Epithelial cell of proximal tubule (primary cell): ENCODE measurements around the gene CTNND2. TPM values are rescaled to one million over a fixed set of nuclear protein-coding genes. Genes with fewer than 3 reads are reported as not detected.

Experiments used
- DNase-seq: peaks from one replicate; pipeline ENCODE4 v3.0.0-alpha.2; 2011; ENCODE audit warnings: low read depth
- H3K4me3 ChIP-seq: 2 replicates; pipeline ENCODE4 v1.5.1; 2011; ENCODE audit warnings: low read depth, mild to moderate bottlenecking, low read length
- CTCF ChIP-seq: conservative IDR thresholded peaks from 2 replicates; pipeline ENCODE4 v1.5.1; 2012; ENCODE audit warnings: low read depth, mild to moderate bottlenecking, low read length
- total RNA-seq: library from RNA; depleted of rRNA; stranded (reverse); fragments of >200 nt; gene quantifications from 2 replicates; pipeline ENCODE4 v1.2.3, GENCODE V29; 2015

The CTNND2 gene
- total RNA-seq, 1 donor from 2014 or later = 0.12 TPM

GRCh38 chr5:11692636-11693035 is 211.6 kb downstream of the CTNND2 start:
- H3K4me3 ChIP-seq = no peak overlapping the region
- no peak for DNase-seq
- TF ChIP-seq CTCF = no peak

GRCh38 chr5:11687498-11687897 is 216.7 kb downstream of the CTNND2 start:
- H3K4me3 ChIP-seq = no peak overlapping the region
- TF ChIP-seq CTCF = no peak
- DNase-seq = no peak

GRCh38 chr5:11684607-11685006 is 219.6 kb downstream of the CTNND2 start:
- no peak for DNase-seq
- no peak overlapping the region for H3K4me3 ChIP-seq
- TF ChIP-seq CTCF = no peak

- DNase-seq = no peak
- TF ChIP-seq CTCF = no peak
Measured at GRCh38 chr5:11683666-11684065, 220.6 kb downstream of the CTNND2 start.

GRCh38 chr5:11681796-11682195 is 222.4 kb downstream of the CTNND2 start:
- TF ChIP-seq CTCF = no peak
- no peak for DNase-seq
- H3K4me3 ChIP-seq = no peak overlapping the region

More at GRCh38 chr5:11683666-11684065, 220.6 kb downstream of the CTNND2 start:
- no peak overlapping the region for H3K4me3 ChIP-seq

GRCh38 chr5:11679676-11680075 is 224.6 kb downstream of the CTNND2 start:
- no peak for TF ChIP-seq CTCF
- H3K4me3 ChIP-seq = no peak overlapping the region
- DNase-seq = no peak

GRCh38 chr5:11675184-11675583 is 229.1 kb downstream of the CTNND2 start:
- no peak for TF ChIP-seq CTCF
- H3K4me3 ChIP-seq = no peak overlapping the region
- no peak for DNase-seq
